GM12873 (cell line): ENCODE results near the gene RAB20.

Experiments used
- CTCF ChIP-seq: IDR thresholded peaks from 2 replicates; pipeline ENCODE4 v1.5.1; 2012; ENCODE audit warnings: low read depth, mild to moderate bottlenecking, moderate library complexity, low read length, control low read depth; ENCODE audit not compliant: insufficient read depth; ENCODE audit errors: missing control alignments

RAB20 gene

GRCh38 chr13:110523180-110523579 is 38.3 kb downstream of the RAB20 start:
- no peak for TF ChIP-seq CTCF

- no peak for TF ChIP-seq CTCF
Measured at GRCh38 chr13:110522721-110523120, 38.8 kb downstream of the RAB20 start.

- TF ChIP-seq CTCF: no peak
Measured at GRCh38 chr13:110521946-110522345, 39.6 kb downstream of the RAB20 start.

GRCh38 chr13:110521296-110521680 is 40.2 kb downstream of the RAB20 start:
- TF ChIP-seq CTCF: no peak

GRCh38 chr13:110520431-110521295 is 40.9 kb downstream of the RAB20 start:
- TF ChIP-seq CTCF: no peak

GRCh38 chr13:110519506-110519905 is 42.0 kb downstream of the RAB20 start:
- no peak for TF ChIP-seq CTCF

GRCh38 chr13:110519046-110519445 is 42.5 kb downstream of the RAB20 start:
- no peak for TF ChIP-seq CTCF
